Measurements from ENCODE around the gene NINL.

The NINL gene

DNA sequence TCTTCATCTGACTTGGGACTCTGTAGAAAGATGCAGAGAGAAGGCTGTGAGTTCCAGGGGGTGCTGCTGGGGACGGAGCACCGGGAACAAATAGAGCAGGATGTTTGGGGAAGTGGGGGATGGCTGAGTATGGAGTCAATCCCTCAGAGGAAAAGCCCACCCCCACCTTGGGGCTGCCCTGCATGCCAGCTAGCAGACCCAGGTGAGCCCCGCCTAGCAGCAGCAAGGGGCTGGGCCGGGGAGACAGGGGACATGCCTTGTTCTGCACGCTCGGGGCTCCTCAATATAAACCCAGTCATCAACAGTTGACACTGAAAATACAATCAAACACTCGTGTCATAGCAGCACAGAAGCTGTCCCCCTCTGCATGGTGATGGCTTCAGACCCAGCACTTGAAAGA, 74.6 kb downstream of the NINL start:
- TF ChIP-seq, protein P1, sequence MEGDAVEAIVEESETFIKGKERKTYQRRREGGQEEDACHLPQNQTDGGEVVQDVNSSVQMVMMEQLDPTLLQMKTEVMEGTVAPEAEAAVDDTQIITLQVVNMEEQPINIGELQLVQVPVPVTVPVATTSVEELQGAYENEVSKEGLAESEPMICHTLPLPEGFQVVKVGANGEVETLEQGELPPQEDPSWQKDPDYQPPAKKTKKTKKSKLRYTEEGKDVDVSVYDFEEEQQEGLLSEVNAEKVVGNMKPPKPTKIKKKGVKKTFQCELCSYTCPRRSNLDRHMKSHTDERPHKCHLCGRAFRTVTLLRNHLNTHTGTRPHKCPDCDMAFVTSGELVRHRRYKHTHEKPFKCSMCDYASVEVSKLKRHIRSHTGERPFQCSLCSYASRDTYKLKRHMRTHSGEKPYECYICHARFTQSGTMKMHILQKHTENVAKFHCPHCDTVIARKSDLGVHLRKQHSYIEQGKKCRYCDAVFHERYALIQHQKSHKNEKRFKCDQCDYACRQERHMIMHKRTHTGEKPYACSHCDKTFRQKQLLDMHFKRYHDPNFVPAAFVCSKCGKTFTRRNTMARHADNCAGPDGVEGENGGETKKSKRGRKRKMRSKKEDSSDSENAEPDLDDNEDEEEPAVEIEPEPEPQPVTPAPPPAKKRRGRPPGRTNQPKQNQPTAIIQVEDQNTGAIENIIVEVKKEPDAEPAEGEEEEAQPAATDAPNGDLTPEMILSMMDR (IDR thresholded peaks at IDR 0.05; ENCODE audit: insufficient read depth, low read depth, low read length, missing control alignments), result no peak
- no peak overlapping the region for H3K4me3 ChIP-seq (ENCODE audit: low read depth, low read length)
- no peak for DNase-seq (ENCODE audit: low read depth)

DNA sequence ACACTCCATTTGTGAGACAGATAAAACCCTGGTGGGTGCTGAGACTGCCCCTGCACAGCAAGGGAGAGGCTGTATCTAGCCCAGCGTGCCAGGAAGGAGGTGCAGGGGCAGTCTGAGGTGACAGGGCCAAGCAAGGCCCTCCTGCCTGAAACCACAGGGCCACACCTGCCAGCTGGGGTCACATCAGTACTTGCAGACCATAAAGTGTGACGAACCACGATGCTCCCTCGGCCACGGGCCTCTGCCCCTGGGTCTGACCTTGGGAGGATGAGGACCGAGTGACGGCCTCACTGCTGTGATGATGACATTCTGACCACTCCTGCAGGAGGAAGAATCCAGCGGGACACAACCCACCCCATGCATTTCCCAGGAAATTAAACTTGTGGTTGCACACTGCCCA, 75.1 kb downstream of the NINL start:
- H3K4me3 ChIP-seq (ENCODE audit: low read depth, low read length), result no peak overlapping the region
- no peak for DNase-seq (ENCODE audit: low read depth)
- TF ChIP-seq, protein P1 (IDR thresholded peaks at IDR 0.05; ENCODE audit: insufficient read depth, low read depth, low read length, missing control alignments), result no peak

DNA sequence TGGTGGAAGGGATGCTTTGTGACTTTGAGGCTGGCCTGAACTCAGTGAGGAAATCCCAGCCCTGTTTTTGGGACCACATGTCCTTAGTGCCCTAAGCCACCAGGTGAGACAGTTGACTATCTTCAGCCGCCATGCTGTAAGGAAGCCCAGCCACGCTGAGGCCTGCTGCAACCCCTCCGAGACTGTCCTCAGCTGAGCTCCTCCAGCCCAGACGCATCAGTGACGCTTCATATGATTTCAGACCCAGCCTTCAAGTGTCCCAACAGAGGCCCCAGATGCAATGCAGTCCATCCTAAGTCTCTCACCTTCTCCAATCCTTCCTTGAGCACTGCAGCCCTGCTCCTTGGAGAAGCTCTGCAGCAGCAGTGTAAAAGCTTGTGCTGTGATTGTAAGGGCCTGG, 76.2 kb downstream of the NINL start:
- H3K4me3 ChIP-seq (ENCODE audit: low read depth, low read length), result no peak overlapping the region
- no peak for DNase-seq (ENCODE audit: low read depth)
- TF ChIP-seq, protein P1 (IDR thresholded peaks at IDR 0.05; ENCODE audit: insufficient read depth, low read depth, low read length, missing control alignments), result no peak

DNA sequence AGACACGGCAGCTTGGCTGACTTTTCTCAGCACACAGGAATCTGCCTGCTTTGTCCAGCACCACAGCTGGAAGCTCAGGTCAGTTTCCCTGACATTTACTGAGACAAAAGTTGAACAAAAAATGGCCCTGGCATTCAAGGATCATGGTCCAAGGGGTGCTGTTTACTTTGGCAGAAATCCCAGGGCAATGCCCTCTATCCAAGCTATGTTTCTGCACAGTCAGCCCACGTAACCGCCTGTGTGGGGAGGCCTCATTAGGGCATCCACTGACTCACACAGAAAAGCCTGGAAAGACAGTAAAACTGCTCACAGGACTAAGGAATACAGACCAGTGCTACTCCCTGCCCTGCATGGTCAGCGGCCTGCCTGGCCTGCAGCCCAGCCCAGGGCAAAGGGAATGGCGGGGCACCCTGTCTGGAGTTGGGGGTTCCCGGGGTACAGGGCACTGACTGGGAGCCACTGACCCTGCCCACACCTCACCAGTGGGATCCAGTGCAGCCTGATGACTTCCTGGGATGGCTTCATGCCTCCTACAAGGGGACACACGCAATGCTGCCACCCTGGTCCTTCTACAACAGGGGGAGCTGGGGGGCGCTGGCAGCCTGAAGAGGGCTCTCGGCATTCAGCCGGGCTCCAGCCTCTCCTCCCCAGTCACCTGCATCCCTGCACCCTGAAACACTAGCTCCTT, 77.1 kb downstream of the NINL start:
- H3K4me3 ChIP-seq (ENCODE audit: low read depth, low read length), result no peak overlapping the region
- TF ChIP-seq, protein P1 (IDR thresholded peaks at IDR 0.05; ENCODE audit: insufficient read depth, low read depth, low read length, missing control alignments), result no peak
- no peak for DNase-seq (ENCODE audit: low read depth)

DNA sequence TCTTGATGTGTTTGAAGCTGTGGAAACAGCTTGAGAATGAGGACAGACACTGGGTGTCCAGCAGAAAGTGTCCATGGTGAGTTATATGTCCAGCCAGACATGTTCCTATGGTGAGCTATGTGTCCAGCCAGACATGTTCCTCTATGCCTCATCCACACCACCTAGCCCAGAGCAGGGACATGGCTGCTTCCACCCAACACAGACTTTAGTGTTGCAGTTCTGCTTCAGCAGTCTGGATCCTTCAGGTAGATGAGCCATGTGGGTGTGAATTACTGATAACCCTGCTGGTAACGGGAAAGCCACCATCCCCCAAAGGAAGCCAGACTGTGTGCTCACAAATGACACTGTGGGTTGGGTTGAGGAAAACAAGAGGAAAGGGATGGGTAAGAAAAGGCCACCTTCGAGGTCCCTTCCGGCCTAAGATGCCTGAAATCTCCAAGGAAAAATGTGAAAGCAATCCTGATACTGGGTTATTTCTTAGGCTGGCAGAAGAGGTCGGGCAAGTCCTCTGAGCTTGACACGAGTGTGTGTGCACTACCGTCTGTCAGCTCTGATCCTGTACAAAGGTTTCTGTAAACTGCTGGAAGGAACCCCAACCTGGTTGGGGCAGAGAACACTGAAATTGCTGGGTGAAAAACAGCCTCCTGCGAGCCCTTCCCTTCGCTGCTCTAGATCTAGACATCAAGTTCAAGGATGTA, 77.8 kb downstream of the NINL start:
- no peak for DNase-seq (ENCODE audit: low read depth)
- H3K4me3 ChIP-seq (ENCODE audit: low read depth, low read length), result no peak overlapping the region
- TF ChIP-seq, protein P1 (IDR thresholded peaks at IDR 0.05; ENCODE audit: insufficient read depth, low read depth, low read length, missing control alignments), result no peak

DNA sequence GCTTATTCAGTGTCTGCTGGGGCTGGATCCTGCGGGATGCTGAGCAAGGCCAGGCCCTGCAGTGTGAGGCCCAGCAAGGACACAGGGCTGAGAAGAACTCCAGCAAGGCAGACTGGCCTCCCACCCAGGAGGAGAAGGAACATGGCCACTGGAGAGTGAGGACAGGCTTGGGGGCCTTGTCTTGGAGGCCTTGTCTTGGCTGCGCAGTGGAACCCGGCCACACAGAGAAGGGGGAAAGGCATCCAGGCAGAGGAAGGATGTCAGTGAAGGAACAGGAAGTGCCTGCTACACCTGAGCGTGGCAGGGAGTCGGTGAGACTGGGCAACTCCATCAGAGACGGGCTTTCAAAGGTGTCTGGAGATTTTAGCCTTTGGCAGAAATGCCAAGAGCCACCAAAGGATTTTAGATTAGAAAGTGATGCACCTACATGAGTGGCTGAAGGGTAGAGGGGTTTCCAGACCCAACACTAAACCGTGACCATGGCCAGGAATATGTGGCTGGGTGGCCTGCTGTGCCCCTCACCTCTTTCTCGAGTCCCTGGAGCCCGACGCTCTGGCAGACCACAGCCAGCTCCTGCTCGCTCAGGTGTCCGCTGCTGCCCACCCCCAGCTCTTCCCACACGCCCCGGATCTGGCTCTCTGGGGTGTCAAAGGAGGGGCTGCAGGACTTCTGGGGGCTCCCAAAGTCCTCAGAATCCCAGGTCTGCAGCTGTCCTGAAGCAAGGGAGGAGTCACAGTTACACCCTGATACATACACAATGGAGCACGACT, 80.8 kb downstream of the NINL start:
- DNase-seq (ENCODE audit: low read depth), result no peak
- H3K4me3 ChIP-seq (ENCODE audit: low read depth, low read length), result no peak overlapping the region
- TF ChIP-seq, protein P1 (IDR thresholded peaks at IDR 0.05; ENCODE audit: insufficient read depth, low read depth, low read length, missing control alignments), result no peak

Measured in GM12865 (cell line).